ENCODE results near the gene TMEM120B.

Gene TMEM120B

DNA sequence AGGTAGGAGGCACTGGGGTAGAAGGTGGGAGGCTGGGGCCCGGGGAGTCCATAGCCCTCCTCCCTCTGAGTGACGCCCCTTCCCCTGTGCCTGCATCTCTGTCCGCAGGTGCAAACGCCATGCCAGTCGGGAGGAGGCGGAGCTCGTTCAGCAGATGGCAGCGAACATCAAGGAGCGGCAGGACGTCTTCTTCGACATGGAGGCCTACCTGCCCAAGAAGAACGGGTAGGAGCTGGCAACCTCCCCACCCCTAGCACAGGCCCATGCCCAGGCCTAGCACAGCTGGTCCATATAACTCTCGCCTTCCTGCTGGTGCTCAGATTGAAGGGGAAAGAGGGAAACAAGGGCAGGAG, 35.6 kb downstream of the TMEM120B start:
- peak overlapping the region in 8 of 11 experiments; percentile 21 to 58 (median 35); a peak in 16 of 22 replicates for H3K4me2 ChIP-seq
- H3K9ac ChIP-seq: peak overlapping the region in 6 of 11 experiments; percentile 2 to 34 (median 18); a peak in 2 of 22 replicates

DNA sequence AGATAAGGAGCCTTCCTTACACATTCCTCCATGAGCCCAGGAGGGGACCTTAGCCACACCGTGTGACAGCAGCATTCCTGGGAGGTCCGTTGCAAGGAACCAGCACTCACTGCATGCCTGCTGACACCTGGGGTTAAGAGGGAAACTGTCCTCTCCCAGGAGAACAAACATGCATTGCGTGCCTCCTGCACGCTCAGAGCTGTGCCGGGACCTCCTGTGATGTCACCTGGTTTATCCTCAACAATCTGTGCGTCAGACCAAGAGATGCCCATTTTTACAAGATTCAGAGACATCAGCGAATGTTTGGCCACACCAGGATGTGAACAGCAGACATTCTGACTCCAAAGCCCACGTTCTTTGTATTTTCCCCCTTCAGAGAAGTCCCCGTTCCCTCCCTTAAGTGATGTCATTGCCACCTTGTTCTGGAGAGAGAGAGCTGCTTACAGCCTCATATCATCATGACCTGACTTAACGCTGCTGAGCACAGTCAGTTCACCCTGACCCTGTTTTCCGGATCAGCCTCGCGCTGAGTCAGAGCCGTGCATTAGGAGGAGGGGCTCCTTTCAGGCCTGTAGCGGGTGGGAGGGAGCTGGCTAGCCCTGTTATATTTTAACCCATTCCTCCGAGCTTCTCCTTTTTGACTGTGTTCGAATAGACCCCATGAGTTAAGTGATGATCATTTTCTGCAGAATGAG, 36.2 kb downstream of the TMEM120B start:
- no peaks in the 10 kb centered on the region for H3K9me3 ChIP-seq (replicated peaks in 1 of 11)
- H3K9ac ChIP-seq: peak overlapping the region in 6 of 11 experiments; percentile 2 to 34 (median 18); a peak in 3 of 22 replicates
- peaks cover 0 to 18% (median 12%) of the 10 kb centered on the region in 10 experiments; a peak in 18 of 20 replicates for H3K4me1 ChIP-seq
- peak overlapping the region in 6 of 11 experiments; percentile 30 to 61 (median 44); a peak in 13 of 22 replicates for H3K27ac ChIP-seq
- no peak for TF ChIP-seq Cebpa-rat (IDR thresholded peaks at IDR 0.05)
- H4K20me1 ChIP-seq: peaks cover 0 to 8% (median 0%) of the 10 kb centered on the region in 11 experiments; a peak in 3 of 22 replicates
- no peaks in the 10 kb centered on the region for H3K27me3 ChIP-seq
- H3K4me3 ChIP-seq: no peak overlapping the region
- peaks cover 0 to 53% (median 32%) of the 10 kb centered on the region in 11 experiments; a peak in 21 of 22 replicates for H3K36me3 ChIP-seq
- peak overlapping the region in 9 of 11 experiments; percentile 11 to 58 (median 32); a peak in 16 of 22 replicates for H3K4me2 ChIP-seq

More for the DNA sequence above, 35.6 kb downstream of the TMEM120B start:
- Histone ChIP-seq H3K36me3 (peaks cover 0 to 55% (median 35%) of the 10 kb centered on the region in 11 experiments; a peak in 21 of 22 replicates), H3K4me3 (no peak overlapping the region), H3K9me3 (replicated peaks in 1 of 11) (no peaks in the 10 kb centered on the region), H3K4me1 (peaks cover 0 to 18% (median 12%) of the 10 kb centered on the region in 10 experiments; a peak in 18 of 20 replicates), H4K20me1 (peaks cover 0 to 8% (median 0%) of the 10 kb centered on the region in 11 experiments; a peak in 3 of 22 replicates), H3K27ac (peak overlapping the region in 5 of 11 experiments; percentile 30 to 61 (median 45); a peak in 9 of 22 replicates), H3K27me3 (no peaks in the 10 kb centered on the region)
- no peak for TF ChIP-seq Cebpa-rat (IDR thresholded peaks at IDR 0.05)

DNA sequence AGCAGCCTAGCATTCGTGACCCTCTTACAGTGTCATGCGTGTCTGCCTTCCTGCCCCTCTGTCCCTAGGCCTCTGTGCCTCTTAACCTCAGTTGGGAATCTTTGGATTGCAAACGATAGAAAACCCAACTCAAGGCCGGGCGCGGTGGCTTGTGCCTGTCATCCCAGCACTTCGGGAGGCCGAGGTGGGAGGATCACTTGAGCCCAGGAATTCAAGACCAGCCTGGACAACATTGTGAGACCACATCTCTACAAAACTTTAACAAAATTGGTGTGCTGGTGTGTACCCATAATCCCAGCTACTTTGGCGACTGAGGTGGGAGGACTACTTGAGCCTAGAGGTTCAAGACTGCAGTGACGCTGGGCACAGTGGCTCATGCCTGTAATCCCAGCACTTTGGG, 36.7 kb downstream of the TMEM120B start:
- Histone ChIP-seq H3K27ac (peak overlapping the region in 1 of 11 experiments; percentile 39; a peak in 2 of 22 replicates), H3K9me3 (replicated peaks in 1 of 11) (no peaks in the 10 kb centered on the region), H3K4me3 (no peak overlapping the region), H3K4me1 (peaks cover 0 to 18% (median 12%) of the 10 kb centered on the region in 10 experiments; a peak in 18 of 20 replicates), H4K20me1 (peaks cover 0 to 8% (median 0%) of the 10 kb centered on the region in 11 experiments; a peak in 3 of 22 replicates), H3K27me3 (no peaks in the 10 kb centered on the region), H3K36me3 (peaks cover 0 to 54% (median 27%) of the 10 kb centered on the region in 11 experiments; a peak in 20 of 22 replicates), H3K4me2 (peak overlapping the region in 1 of 11 experiments; percentile 58; a peak in 1 of 22 replicates), H3K9ac (no peak overlapping the region)
- no peak for TF ChIP-seq Cebpa-rat (IDR thresholded peaks at IDR 0.05)

DNA sequence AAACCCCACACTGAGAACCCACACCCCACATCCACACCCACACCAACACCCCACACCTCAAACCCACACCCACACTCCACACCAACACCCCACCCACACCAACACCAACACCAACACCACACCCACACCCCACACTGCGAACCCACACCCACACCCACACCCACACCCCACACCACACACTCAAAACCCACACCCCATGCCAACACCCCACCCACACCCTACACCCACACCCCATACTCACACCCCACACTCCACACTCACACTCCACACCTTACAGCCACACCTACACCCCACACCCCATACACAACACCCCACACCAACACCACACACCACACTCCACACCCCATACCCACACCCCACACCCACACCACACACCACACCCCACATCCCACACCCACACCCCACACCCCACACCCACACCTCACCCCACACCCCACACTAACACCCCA, 38.0 kb downstream of the TMEM120B start:
- Histone ChIP-seq H3K36me3 (peaks cover 0 to 50% (median 27%) of the 10 kb centered on the region in 11 experiments; a peak in 17 of 22 replicates), H3K4me2 (no peak overlapping the region), H3K27me3 (no peaks in the 10 kb centered on the region), H3K4me3 (no peak overlapping the region), H3K9ac (no peak overlapping the region), H3K9me3 (replicated peaks in 1 of 11) (no peaks in the 10 kb centered on the region), H3K4me1 (peaks cover 0 to 24% (median 18%) of the 10 kb centered on the region in 10 experiments; a peak in 19 of 20 replicates), H3K27ac (no peak overlapping the region), H4K20me1 (peaks cover 0 to 8% (median 0%) of the 10 kb centered on the region in 11 experiments; a peak in 4 of 22 replicates)
- TF ChIP-seq Cebpa-rat (IDR thresholded peaks at IDR 0.05): no peak

DNA sequence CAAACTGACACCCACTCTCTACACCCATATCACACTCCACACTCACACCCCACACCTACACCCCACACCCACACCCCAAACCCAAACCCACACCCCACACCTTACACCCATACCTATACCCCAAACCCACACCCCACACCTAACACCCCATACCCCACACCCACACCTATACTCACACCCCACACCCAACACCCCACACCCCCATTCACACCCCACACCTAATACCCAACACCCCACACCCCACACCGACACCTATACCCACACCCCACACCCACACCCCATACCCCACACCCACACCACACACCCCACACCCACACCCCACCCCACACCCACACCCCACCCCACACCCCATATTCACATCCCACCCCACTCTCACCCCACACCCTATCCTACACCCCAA, 38.5 kb downstream of the TMEM120B start:
- H3K36me3 ChIP-seq: peaks cover 0 to 50% (median 27%) of the 10 kb centered on the region in 11 experiments; a peak in 17 of 22 replicates
- TF ChIP-seq Cebpa-rat (IDR thresholded peaks at IDR 0.05): no peak
- H3K27me3 ChIP-seq: no peaks in the 10 kb centered on the region
- H3K27ac ChIP-seq: no peak overlapping the region
- H3K9me3 ChIP-seq (replicated peaks in 1 of 11): no peaks in the 10 kb centered on the region
- H3K4me1 ChIP-seq: peaks cover under 1 to 29% (median 23%) of the 10 kb centered on the region in 10 experiments; a peak in 19 of 20 replicates
- H3K4me3 ChIP-seq: no peak overlapping the region
- no peak overlapping the region for H3K4me2 ChIP-seq
- no peak overlapping the region for H3K9ac ChIP-seq
- H4K20me1 ChIP-seq: peaks cover 0 to 8% (median 0%) of the 10 kb centered on the region in 11 experiments; a peak in 4 of 22 replicates

DNA sequence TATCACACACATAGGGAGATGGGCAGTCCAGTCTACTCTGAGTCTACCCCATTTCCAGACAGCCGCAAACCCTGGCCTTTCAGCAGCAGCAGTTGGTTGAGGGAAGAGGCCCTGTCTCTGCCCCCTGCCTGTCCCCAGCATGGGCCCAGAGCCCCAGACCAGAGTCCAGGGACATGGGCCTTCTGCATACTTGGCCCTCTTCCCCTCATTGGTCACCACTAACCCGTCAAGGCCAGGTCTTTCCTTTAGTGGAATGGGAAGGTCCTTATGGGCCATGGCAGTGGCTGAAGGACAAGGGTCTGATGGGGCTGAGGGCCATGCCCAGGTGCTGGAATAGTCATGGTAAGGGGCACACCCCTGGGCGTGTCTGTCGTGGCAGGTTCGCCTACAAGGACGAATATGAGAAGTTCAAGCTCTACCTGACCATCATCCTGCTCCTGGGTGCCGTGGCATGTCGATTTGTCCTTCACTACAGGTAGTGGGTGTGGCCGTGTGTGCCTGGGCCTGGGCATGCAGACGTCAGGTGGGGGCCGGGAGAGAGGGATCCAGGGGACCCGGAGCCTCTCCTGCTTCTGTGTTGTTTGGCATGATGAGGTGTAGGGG, 39.3 kb downstream of the TMEM120B start:
- Histone ChIP-seq H3K27ac (no peak overlapping the region), H4K20me1 (peaks cover 0 to 8% (median 0%) of the 10 kb centered on the region in 11 experiments; a peak in 4 of 22 replicates), H3K4me3 (no peak overlapping the region), H3K4me2 (no peak overlapping the region), H3K9ac (no peak overlapping the region), H3K4me1 (peaks cover 9 to 38% (median 31%) of the 10 kb centered on the region in 10 experiments), H3K9me3 (replicated peaks in 1 of 11) (no peaks in the 10 kb centered on the region), H3K36me3 (peaks cover 0 to 50% (median 27%) of the 10 kb centered on the region in 11 experiments; a peak in 17 of 22 replicates), H3K27me3 (no peaks in the 10 kb centered on the region)
- no peak for TF ChIP-seq Cebpa-rat (IDR thresholded peaks at IDR 0.05)

DNA sequence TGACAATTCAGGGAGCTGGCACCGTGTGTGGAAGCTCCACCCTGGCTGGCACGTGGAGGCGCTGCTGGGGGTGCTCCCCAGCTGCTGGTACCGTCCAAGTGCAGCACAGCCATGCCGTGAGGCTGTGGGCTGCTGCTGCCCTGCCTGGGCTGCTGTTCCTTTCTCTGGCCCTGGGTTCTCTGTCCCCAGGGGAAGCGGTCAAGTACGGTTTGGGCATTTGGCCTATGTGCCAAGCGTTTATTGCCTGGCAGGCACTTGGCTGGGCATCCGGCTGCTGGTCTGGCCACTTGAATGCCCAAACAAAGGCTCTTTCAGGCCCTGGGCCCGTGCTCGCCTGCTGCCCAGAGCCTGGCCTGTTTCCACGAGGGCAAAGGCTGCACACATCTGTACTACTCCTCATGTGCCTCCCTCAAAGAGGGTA, 41.3 kb downstream of the TMEM120B start:
- Histone ChIP-seq H3K9ac (0 out of 22 replicates have a peak overlapping the region, but pooled peaks of 1 of the 11 experiments have one; percentile 14), H3K4me3 (no peak overlapping the region), H3K4me1 (peaks cover 12 to 33% (median 30%) of the 10 kb centered on the region in 10 experiments), H3K9me3 (replicated peaks in 1 of 11) (no peaks in the 10 kb centered on the region), H3K4me2 (no peak overlapping the region), H4K20me1 (peaks cover 0 to under 1% (median 0%) of the 10 kb centered on the region in 11 experiments; a peak in 1 of 22 replicates), H3K27me3 (no peaks in the 10 kb centered on the region), H3K27ac (0 out of 22 replicates have a peak overlapping the region, but pooled peaks of 1 of the 11 experiments have one; percentile 2), H3K36me3 (peaks cover 0 to 56% (median 22%) of the 10 kb centered on the region in 11 experiments; a peak in 17 of 22 replicates)
- no peak for TF ChIP-seq Cebpa-rat (IDR thresholded peaks at IDR 0.05)

DNA sequence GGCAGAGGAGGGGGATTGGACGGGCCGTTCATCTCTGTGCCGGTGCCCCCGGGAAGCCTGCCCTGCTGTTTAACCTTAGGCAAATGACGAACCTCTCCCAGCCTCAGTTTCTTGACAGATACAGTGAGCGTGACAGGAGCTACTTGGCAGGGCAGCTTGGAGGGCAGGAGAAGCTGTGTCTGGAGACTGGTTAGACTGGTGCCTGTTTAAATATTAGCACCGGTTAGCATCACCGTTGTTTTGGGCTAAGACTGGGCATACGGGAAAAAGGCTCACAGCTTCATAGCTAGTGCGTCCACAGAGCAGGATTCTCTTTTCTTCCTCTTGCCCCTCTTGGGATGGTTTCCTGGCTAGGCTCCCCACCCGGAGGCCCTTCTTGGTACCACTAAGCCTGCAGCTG, 42.3 kb downstream of the TMEM120B start:
- H3K9me3 ChIP-seq (replicated peaks in 1 of 11): no peaks in the 10 kb centered on the region
- TF ChIP-seq Cebpa-rat (IDR thresholded peaks at IDR 0.05): no peak
- H3K4me2 ChIP-seq: peak overlapping the region in 8 of 11 experiments; percentile 51 to 83 (median 64); a peak in 5 of 22 replicates
- peaks cover 12 to 29% (median 25%) of the 10 kb centered on the region in 10 experiments for H3K4me1 ChIP-seq
- H3K36me3 ChIP-seq: peaks cover 0 to 51% (median 21%) of the 10 kb centered on the region in 11 experiments; a peak in 16 of 22 replicates
- H3K9ac ChIP-seq: no peak overlapping the region
- peak overlapping the region in 3 of 11 experiments; percentile 5 to 55 (median 11); a peak in 3 of 22 replicates for H3K27ac ChIP-seq
- H4K20me1 ChIP-seq: no peaks in the 10 kb centered on the region; a peak in 1 of 22 replicates
- no peak overlapping the region for H3K4me3 ChIP-seq
- H3K27me3 ChIP-seq: no peaks in the 10 kb centered on the region

Data from BLaER1 treated with 17β-estradiol and CSF1 and Interleukin-3, amounts not matched to agents 10 nM and 100 nM (cell line).